NB4 (cell line): ENCODE data around the gene TOM1L2.

Experiments used
- CTCF ChIP-seq: IDR thresholded peaks from one replicate; pipeline ENCODE4 v1.5.1; 2012; ENCODE audit warnings: low read depth, low read length
- MAX ChIP-seq: IDR thresholded peaks from 2 replicates; pipeline ENCODE4 v1.6.1; 2011; ENCODE audit warnings: low read depth, low read length
- MYC ChIP-seq: IDR thresholded peaks from 2 replicates; pipeline ENCODE4 v1.6.1; 2011; ENCODE audit warnings: low read depth, low read length
- POLR2A ChIP-seq: IDR thresholded peaks from 2 replicates; pipeline ENCODE4 v1.6.1; 2011; ENCODE audit warnings: mild to moderate bottlenecking; ENCODE audit not compliant: insufficient read length; ENCODE audit errors: extremely low read depth

GRCh38 chr17:17880577-17881196 lies 91.5 kb downstream of the TOM1L2 start:
- TF ChIP-seq CTCF (no peak), MAX (no peak), POLR2A (no peak), MYC (no peak)
